Natural killer cell (primary cell): Measurements from ENCODE around the gene MAOA. TPM values are rescaled to one million over a fixed set of nuclear protein-coding genes. Genes with fewer than 3 reads are reported as not detected.

ENCODE experiments used
- ATAC-seq, 3 donors: fragments of 150-1000 bp in 2 of 3; fragments of 200-7000 bp in 1 of 3; cut with Tn5 transposase; 1 replicate in 1 of 3; 2 replicates in 2 of 3; pipeline ENCODE4 v1.10.0; 2021; ENCODE audit warnings: mild to moderate bottlenecking in 2 of 3, moderate library complexity in 2 of 3
- DNase-seq, 2 donors: peaks; one replicate each; pipeline versions ENCODE4 v3.0.0 to v3.0.0-alpha.2; 2013 to 2021; ENCODE audit warnings: mixed read lengths in 1 of 2
- H3K27ac ChIP-seq: one replicate; pipeline ENCODE4 v1.5.1; 2013; ENCODE audit warnings: mild to moderate bottlenecking, low read length
- H3K27me3 ChIP-seq: one replicate; pipeline ENCODE4 v1.6.1; 2013; ENCODE audit warnings: low read length; ENCODE audit not compliant: control insufficient read depth, insufficient read depth
- H3K36me3 ChIP-seq: one replicate; pipeline ENCODE4 v1.6.1; 2013; ENCODE audit warnings: low read length; ENCODE audit not compliant: control insufficient read depth, insufficient read depth
- H3K4me1 ChIP-seq: one replicate; pipeline ENCODE4 v1.6.1; 2013; ENCODE audit warnings: low read length; ENCODE audit not compliant: control insufficient read depth, insufficient read depth
- H3K4me3 ChIP-seq: one replicate; pipeline ENCODE4 v1.5.1; 2013; ENCODE audit warnings: low read length
- H3K9me3 ChIP-seq: one replicate; pipeline ENCODE4 v1.6.1; 2013; ENCODE audit warnings: low read length; ENCODE audit not compliant: control insufficient read depth, insufficient read depth
- H3K27ac Mint-ChIP-seq, 2 donors: one replicate each; pipeline ENCODE4 v1.8.0; 2022; ENCODE audit warnings: mild to moderate bottlenecking in 2 of 2, mixed read lengths in 2 of 2, moderate library complexity in 1 of 2
- H3K27me3 Mint-ChIP-seq, 2 donors: one replicate each; pipeline ENCODE4 v1.8.0; 2022; ENCODE audit warnings: low read depth in 2 of 2, mixed read lengths in 2 of 2
- H3K36me3 Mint-ChIP-seq: one replicate; pipeline ENCODE4 v1.8.0; 2022; ENCODE audit warnings: mixed read lengths
- H3K4me1 Mint-ChIP-seq, 2 donors: one replicate each; pipeline ENCODE4 v1.8.0; 2022; ENCODE audit warnings: mixed read lengths in 2 of 2
- H3K4me3 Mint-ChIP-seq: one replicate; pipeline ENCODE4 v1.8.0; 2022; ENCODE audit warnings: mild to moderate bottlenecking, moderate library complexity, mixed read lengths
- H3K9me3 Mint-ChIP-seq, 2 donors: one replicate each; pipeline ENCODE4 v1.8.0; 2022; ENCODE audit warnings: mixed read lengths in 2 of 2
- WGBS: methylation state at CpG from one replicate; pipeline ENCODE4 v1.1.7; 2013; ENCODE audit warnings: missing lambda C conversion rate; ENCODE audit not compliant: insufficient coverage; 5-methylcytosine and 5-hydroxymethylcytosine counted together
- intact Hi-C: fragments of 100-400 bp; cut with micrococcal nuclease; formaldehyde crosslinking; loops from one replicate; pipeline ENCODE4 v1.14.2; 2022
- total RNA-seq, 4 donors: library from RNA; stranded (reverse); fragments of 120-200 nt in 1 of 4; gene quantifications; one replicate each; pipeline versions ENCODE4 v1.2.3 to v1.2.4, GENCODE V29; 2013 to 2022
- TF ChIP-seq, protein P1 (sequence below): fragments of 200-600 bp; IDR thresholded peaks from one replicate; pipeline ENCODE4 v1.8.0; 2022; ENCODE audit warnings: antibody characterized with exemption

Gene MAOA
- total RNA-seq, 3 donors from 2014 or later (not counting 1 experiment from before 2014, with no cell fraction given): 0.05 TPM; not detected in 2

- H3K9me3 Mint-ChIP-seq: no peaks in the 10 kb centered on the region
- no peak overlapping the region for H3K4me3 ChIP-seq
- TF ChIP-seq, protein P1, sequence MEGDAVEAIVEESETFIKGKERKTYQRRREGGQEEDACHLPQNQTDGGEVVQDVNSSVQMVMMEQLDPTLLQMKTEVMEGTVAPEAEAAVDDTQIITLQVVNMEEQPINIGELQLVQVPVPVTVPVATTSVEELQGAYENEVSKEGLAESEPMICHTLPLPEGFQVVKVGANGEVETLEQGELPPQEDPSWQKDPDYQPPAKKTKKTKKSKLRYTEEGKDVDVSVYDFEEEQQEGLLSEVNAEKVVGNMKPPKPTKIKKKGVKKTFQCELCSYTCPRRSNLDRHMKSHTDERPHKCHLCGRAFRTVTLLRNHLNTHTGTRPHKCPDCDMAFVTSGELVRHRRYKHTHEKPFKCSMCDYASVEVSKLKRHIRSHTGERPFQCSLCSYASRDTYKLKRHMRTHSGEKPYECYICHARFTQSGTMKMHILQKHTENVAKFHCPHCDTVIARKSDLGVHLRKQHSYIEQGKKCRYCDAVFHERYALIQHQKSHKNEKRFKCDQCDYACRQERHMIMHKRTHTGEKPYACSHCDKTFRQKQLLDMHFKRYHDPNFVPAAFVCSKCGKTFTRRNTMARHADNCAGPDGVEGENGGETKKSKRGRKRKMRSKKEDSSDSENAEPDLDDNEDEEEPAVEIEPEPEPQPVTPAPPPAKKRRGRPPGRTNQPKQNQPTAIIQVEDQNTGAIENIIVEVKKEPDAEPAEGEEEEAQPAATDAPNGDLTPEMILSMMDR: no peak
- no peaks in the 10 kb centered on the region for H3K36me3 ChIP-seq
- H3K36me3 Mint-ChIP-seq: no peaks in the 10 kb centered on the region
- H3K27ac Mint-ChIP-seq: no peak overlapping the region
- H3K27me3 Mint-ChIP-seq: peaks cover 4 to 39% of the 10 kb centered on the region in 2 donors
- ATAC-seq (no peak), DNase-seq (no peak)
- H3K27me3 ChIP-seq: no peaks in the 10 kb centered on the region
- H3K4me1 Mint-ChIP-seq: no peaks in the 10 kb centered on the region
- intact Hi-C loops: no loop called here
- no peak overlapping the region for H3K4me3 Mint-ChIP-seq
- no peak overlapping the region for H3K27ac ChIP-seq
- H3K4me1 ChIP-seq: no peaks in the 10 kb centered on the region
- no peaks in the 10 kb centered on the region for H3K9me3 ChIP-seq
- WGBS: 88% methylated on average over 2 of the region's 2 CpGs
Measured at GRCh38 chrX:43706786-43707370, 50.8 kb downstream of the MAOA start.

DNA sequence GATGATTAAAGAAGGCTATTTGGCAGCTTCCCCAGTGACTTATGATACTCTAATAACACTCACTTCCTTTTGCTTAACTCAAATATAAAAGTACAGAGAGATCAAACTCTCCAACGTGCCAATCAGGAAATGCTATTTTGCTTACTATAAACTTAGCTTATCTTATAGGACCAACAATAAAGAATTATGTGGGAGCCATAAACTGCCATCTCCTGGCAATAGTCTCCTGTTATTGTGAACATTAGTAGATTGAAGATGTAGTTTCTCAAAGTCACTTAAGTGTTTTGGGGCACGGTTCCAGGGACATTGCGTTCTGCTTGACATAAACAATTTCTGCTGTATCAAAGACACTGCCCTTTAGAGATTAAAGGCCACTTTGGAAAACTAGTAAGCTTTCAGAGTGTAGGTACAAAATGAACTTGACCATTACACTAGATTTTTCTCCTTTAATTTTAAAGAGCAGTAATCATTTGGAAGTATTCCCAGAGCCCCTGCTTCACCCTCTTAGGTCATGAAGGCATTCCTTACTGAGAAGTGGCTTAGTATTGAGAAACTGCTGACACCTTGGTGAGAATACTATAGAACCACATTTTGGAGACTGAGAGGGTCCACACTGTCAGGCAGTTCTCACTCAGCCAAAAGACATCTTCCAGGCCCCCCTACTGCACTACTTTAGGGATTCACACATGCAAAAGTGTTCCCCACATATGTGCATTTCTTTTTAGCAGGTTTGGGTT lies 51.9 kb downstream of the MAOA start:
- TF ChIP-seq, protein P1: no peak
- H3K36me3 ChIP-seq: no peaks in the 10 kb centered on the region
- H3K9me3 ChIP-seq: no peaks in the 10 kb centered on the region
- H3K4me3 ChIP-seq: no peak overlapping the region
- no peaks in the 10 kb centered on the region for H3K4me1 ChIP-seq
- Mint-ChIP-seq H3K27me3 (peaks cover 4 to 33% of the 10 kb centered on the region in 2 donors), H3K4me3 (no peak overlapping the region), H3K36me3 (no peaks in the 10 kb centered on the region), H3K27ac (no peak overlapping the region), H3K9me3 (no peaks in the 10 kb centered on the region), H3K4me1 (no peaks in the 10 kb centered on the region)
- WGBS: 100% methylated on average over 2 of the region's 3 CpGs
- no peak overlapping the region for H3K27ac ChIP-seq
- no peak for ATAC-seq
- H3K27me3 ChIP-seq: no peaks in the 10 kb centered on the region
- DNase-seq: no peak
- intact Hi-C loops: no loop called here

DNA sequence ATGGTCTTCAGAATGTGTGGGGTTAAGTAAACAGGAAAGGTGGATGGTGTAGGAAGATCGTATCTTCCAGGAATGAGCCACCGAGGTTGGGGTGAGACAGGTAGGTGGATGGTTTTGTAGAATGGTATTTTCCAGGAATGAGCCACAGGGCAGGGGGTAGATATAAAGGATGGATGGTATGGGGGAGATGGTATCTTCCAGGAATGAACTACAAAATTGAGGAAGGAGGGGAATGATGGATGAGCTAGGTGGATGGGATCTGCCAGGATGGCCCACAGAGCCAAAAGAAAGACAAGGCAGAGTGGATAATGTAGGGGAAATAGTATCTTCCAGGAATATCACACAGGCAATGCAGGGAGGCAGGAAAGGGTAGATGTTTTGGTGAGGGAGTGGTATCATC lies 60.0 kb downstream of the MAOA start:
- TF ChIP-seq, protein P1: no peak
- H3K9me3 Mint-ChIP-seq: no peaks in the 10 kb centered on the region

More for the DNA sequence above, 60.0 kb downstream of the MAOA start:
- intact Hi-C loops: no loop called here
- no peak overlapping the region for H3K4me3 ChIP-seq
- Mint-ChIP-seq H3K27ac (no peak overlapping the region), H3K4me1 (no peaks in the 10 kb centered on the region), H3K4me3 (no peak overlapping the region), H3K36me3 (no peaks in the 10 kb centered on the region), H3K27me3 (no peaks in the 10 kb centered on the region)
- no peaks in the 10 kb centered on the region for H3K9me3 ChIP-seq
- no peaks in the 10 kb centered on the region for H3K4me1 ChIP-seq
- H3K27me3 ChIP-seq: no peaks in the 10 kb centered on the region
- no peak for ATAC-seq
- 100% methylated on average over 2 of the region's 2 CpGs for WGBS
- H3K36me3 ChIP-seq: no peaks in the 10 kb centered on the region
- no peak overlapping the region for H3K27ac ChIP-seq
- DNase-seq: no peak
